Stimulated activated CD8-positive, alpha-beta memory T cell treated with anti-CD3 and anti-CD28 coated beads, Interleukin-2, amount 100 ng/mL, for 1 hour (primary cell): ENCODE results near the gene MRPL55.

Experiments
- DNase-seq, 2 donors: peaks; one replicate each; pipeline ENCODE4 v3.0.0-alpha.2; 2020; ENCODE audit warnings: low read depth in 2 of 2

The MRPL55 gene

GRCh38 chr1:228101614-228101993, 7.5 kb downstream of the MRPL55 start:
- no peak for DNase-seq

GRCh38 chr1:228100822-228101613, 8.1 kb downstream of the MRPL55 start:
- DNase-seq, result no peak

GRCh38 chr1:228099331-228099732, 9.8 kb downstream of the MRPL55 start:
- no peak for DNase-seq

GRCh38 chr1:228098323-228098931, 10.7 kb downstream of the MRPL55 start:
- no peak for DNase-seq

- no peak for DNase-seq
Observed at GRCh38 chr1:228097333-228098081, 11.6 kb downstream of the MRPL55 start.

- no peak for DNase-seq
Observed at GRCh38 chr1:228096416-228097332, 12.4 kb downstream of the MRPL55 start.

GRCh38 chr1:228095938-228096337, 13.2 kb downstream of the MRPL55 start:
- DNase-seq, result no peak

- no peak for DNase-seq
Observed at GRCh38 chr1:228095161-228095560, 13.9 kb downstream of the MRPL55 start.

- no peak for DNase-seq
Observed at GRCh38 chr1:228094432-228095016, 14.6 kb downstream of the MRPL55 start.

- DNase-seq, result no peak
Observed at GRCh38 chr1:228093050-228093906, 15.8 kb downstream of the MRPL55 start.

GRCh38 chr1:228092342-228093049, 16.6 kb downstream of the MRPL55 start:
- no peak for DNase-seq

- no peak for DNase-seq
Observed at GRCh38 chr1:228091084-228091483, 18.0 kb downstream of the MRPL55 start.

GRCh38 chr1:228090613-228091081, 18.5 kb downstream of the MRPL55 start:
- DNase-seq, result no peak

GRCh38 chr1:228089519-228090380, 19.3 kb downstream of the MRPL55 start:
- DNase-seq, result no peak

GRCh38 chr1:228088586-228089498, 20.3 kb downstream of the MRPL55 start:
- DNase-seq, result no peak

- no peak for DNase-seq
Observed at GRCh38 chr1:228087771-228088251, 21.3 kb downstream of the MRPL55 start.

- DNase-seq, result no peak
Observed at GRCh38 chr1:228085287-228085951, 23.7 kb downstream of the MRPL55 start.
